Measurements from ENCODE around the gene DRAM2. TPM values are rescaled to one million over a fixed set of nuclear protein-coding genes. Genes with fewer than 3 reads are reported as not detected.

DRAM2 gene
- total RNA-seq, 1 donor from 2014 or later, result 46.4 TPM

DNA sequence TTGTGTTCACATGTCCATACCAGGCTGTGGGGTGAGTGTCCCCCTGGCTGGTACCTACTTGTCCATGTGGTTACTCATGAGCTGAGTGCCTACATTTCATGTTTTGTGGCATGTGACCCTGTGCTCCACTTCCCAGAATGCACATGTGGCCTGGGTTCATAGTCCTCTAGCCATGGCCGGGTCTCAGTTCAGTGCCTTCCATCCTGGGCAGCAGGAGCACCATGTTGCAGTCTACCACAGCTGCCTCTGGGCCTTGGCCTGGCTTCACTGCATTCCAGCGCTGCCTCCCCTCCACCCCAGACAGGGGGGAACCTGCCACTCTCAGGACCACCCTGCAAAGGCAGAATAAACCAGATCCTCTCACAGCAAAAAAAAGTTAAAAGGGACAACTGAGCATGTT lies 5.6 kb upstream of the DRAM2 start:
- TF ChIP-seq, protein P1, sequence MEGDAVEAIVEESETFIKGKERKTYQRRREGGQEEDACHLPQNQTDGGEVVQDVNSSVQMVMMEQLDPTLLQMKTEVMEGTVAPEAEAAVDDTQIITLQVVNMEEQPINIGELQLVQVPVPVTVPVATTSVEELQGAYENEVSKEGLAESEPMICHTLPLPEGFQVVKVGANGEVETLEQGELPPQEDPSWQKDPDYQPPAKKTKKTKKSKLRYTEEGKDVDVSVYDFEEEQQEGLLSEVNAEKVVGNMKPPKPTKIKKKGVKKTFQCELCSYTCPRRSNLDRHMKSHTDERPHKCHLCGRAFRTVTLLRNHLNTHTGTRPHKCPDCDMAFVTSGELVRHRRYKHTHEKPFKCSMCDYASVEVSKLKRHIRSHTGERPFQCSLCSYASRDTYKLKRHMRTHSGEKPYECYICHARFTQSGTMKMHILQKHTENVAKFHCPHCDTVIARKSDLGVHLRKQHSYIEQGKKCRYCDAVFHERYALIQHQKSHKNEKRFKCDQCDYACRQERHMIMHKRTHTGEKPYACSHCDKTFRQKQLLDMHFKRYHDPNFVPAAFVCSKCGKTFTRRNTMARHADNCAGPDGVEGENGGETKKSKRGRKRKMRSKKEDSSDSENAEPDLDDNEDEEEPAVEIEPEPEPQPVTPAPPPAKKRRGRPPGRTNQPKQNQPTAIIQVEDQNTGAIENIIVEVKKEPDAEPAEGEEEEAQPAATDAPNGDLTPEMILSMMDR (conservative IDR thresholded peaks at IDR 0.05; ENCODE audit: low read depth, low read length), result no peak
- no peak overlapping the region for H3K4me3 ChIP-seq (ENCODE audit: low read depth, low read length)
- no peak for DNase-seq (ENCODE audit: low read depth)

DNA sequence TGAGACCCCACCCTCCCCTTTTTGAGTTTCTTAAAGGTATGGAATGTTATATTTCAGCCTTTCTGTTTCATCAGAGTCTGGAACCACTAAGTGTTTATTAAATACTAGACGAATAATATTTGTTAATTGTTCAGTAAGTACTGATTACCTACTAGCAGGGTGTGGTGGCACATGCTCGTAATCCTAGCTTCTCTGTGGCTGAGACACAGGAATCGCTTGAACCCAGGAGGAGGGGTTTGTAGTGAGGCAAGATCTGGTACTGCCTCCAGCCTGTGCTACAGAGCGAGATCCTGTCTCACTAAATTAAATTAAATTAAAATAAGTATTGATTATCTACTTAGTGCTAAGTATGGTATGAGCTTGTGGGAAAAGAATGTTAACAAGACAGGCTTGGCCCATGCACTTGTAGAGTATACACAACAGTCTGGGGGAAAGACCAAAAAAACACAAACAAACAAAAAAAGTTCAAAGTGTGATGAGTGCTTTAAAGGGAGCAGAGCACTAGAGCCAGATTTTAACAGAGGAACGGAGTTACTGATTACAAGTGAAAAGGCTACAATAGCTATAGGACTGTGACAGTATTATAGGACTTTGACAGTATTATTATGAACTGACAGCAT lies 2.6 kb upstream of the DRAM2 start:
- TF ChIP-seq, protein P1 (conservative IDR thresholded peaks at IDR 0.05; ENCODE audit: low read depth, low read length), result no peak
- no peak for DNase-seq (ENCODE audit: low read depth)
- H3K4me3 ChIP-seq (ENCODE audit: low read depth, low read length), result peak overlapping the region; percentile 95

GRCh38 chr1:111141245-111142220 lies 1.6 kb upstream of the DRAM2 start:
- TF ChIP-seq, protein P1 (conservative IDR thresholded peaks at IDR 0.05; ENCODE audit: low read depth, low read length), result no peak
- DNase-seq (ENCODE audit: low read depth), result no peak
- H3K4me3 ChIP-seq (ENCODE audit: low read depth, low read length), result peak overlapping the region; percentile 95

DNA sequence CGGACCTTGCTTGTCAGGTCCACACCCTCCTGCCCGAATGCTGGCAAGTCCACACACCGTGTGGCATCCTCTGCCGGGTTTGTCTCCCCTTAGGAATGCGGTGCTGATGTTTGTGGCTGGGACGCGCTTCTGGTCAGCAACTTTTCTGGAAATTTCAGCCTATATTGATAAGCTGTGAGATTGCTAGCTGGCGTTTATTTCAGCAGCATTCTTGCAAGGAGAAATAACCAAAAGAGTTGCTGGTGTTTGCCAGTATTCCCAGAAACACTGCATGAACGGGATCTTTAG lies 731 bp upstream of the DRAM2 start:
- DNase-seq (ENCODE audit: low read depth), result no peak
- peak overlapping the region; percentile 95 for H3K4me3 ChIP-seq (ENCODE audit: low read depth, low read length)
- TF ChIP-seq, protein P1 (conservative IDR thresholded peaks at IDR 0.05; ENCODE audit: low read depth, low read length), result no peak

- DNase-seq (ENCODE audit: low read depth), result peak; percentile 43
Measured at GRCh38 chr1:111139324-111139955, 453 bp downstream of the DRAM2 start.

GRCh38 chr1:111133866-111134265 lies 6.0 kb downstream of the DRAM2 start:
- no peak for DNase-seq (ENCODE audit: low read depth)
- no peak overlapping the region for H3K4me3 ChIP-seq (ENCODE audit: low read depth, low read length)
- TF ChIP-seq, protein P1 (conservative IDR thresholded peaks at IDR 0.05; ENCODE audit: low read depth, low read length), result no peak

More at GRCh38 chr1:111139324-111139955, 453 bp downstream of the DRAM2 start:
- H3K4me3 ChIP-seq (ENCODE audit: low read depth, low read length), result peak overlapping the region; percentile 95
- TF ChIP-seq, protein P1 (conservative IDR thresholded peaks at IDR 0.05; ENCODE audit: low read depth, low read length), result no peak
